Lower leg skin (tissue), 4 donors: ENCODE measurements around the gene PLIN4. TPM values are rescaled to one million over a fixed set of nuclear protein-coding genes. Genes with fewer than 3 reads are reported as not detected.

ENCODE experiments used
- DNase-seq, 2 donors: peaks; one replicate each; pipeline ENCODE4 v3.0.0-alpha.2; 2019; ENCODE audit warnings: low spot score in 2 of 2
- H3K4me3 ChIP-seq: fragments of 200-600 bp; sonication (generic); 2 replicates; pipeline ENCODE4 v1.5.1; 2017; ENCODE audit warnings: mild to moderate bottlenecking, low read depth; ENCODE audit not compliant: poor library complexity, severe bottlenecking
- CTCF ChIP-seq, 3 donors: fragments of 450-650 bp; IDR thresholded peaks; one replicate each; pipeline ENCODE4 v1.5.1; 2016; ENCODE audit warnings: antibody characterized with exemption in 3 of 3, mild to moderate bottlenecking in 3 of 3, moderate library complexity in 2 of 3
- POLR2A ChIP-seq, 2 donors: fragments of 450-650 bp; IDR thresholded peaks; one replicate each; pipeline ENCODE4 v1.6.1; 2016 to 2017; ENCODE audit warnings: antibody characterized with exemption in 2 of 2, mild to moderate bottlenecking in 1 of 2, moderate library complexity in 1 of 2
- WGBS, 2 donors: methylation state at CpG; one replicate each; pipeline ENCODE4 v1.1.5; 2018; 5-methylcytosine and 5-hydroxymethylcytosine counted together
- intact Hi-C: fragments of 100-400 bp; cut with DNase I; formaldehyde crosslinking; loops from one replicate; pipeline ENCODE4 v1.15.0; 2023; ENCODE audit warnings: low total_unique reads
- total RNA-seq, 4 donors: library from RNA; depleted of rRNA; stranded (reverse); fragments of >200 nt; gene quantifications; one replicate each; pipeline ENCODE4 v1.1.0, GENCODE V29; 2016

PLIN4 gene
- total RNA-seq, 4 donors from 2014 or later, result 10.6 to 55.1 (median 24.2) TPM

GRCh38 chr19:4504891-4505569 lies 13.3 kb downstream of the PLIN4 start:
- no peak for DNase-seq

DNA sequence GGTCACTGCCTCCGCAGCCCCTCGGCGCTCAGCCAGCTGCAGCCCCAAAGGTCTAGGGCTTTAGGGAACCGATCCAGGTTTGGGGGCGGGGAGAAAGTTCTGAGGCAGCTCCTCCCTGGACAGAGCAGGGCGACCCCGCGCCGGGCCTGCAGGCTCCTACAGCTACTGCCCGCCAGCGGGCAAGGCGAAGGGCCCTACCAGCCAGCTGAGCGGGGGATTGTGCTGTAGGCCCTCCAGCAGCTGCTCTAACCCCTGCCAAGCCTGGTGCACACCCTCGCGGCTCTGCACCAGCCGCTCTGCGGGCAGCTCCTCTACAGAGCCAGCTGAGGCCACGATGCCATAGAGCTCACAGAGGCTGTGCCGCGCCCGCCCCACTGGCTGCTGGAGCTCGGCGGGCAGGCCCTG lies 14.0 kb downstream of the PLIN4 start:
- intact Hi-C loops, result no loop called here
- TF ChIP-seq CTCF (IDR thresholded peaks at IDR 0.05) (no peak), POLR2A (IDR thresholded peaks at IDR 0.05) (no peak)
- no peak for DNase-seq
- no peak overlapping the region for H3K4me3 ChIP-seq
- WGBS, 2 donors, result 89 to 90% methylated on average over 3 to 10 of the region's 23 CpGs

More at GRCh38 chr19:4504891-4505569, 13.3 kb downstream of the PLIN4 start:
- no peak for TF ChIP-seq POLR2A (IDR thresholded peaks at IDR 0.05)
- TF ChIP-seq CTCF (IDR thresholded peaks at IDR 0.05), result no peak
- intact Hi-C loops, result no loop called here
- 83 to 84% methylated on average over 15 of the region's 15 CpGs for WGBS, 2 donors
- no peak overlapping the region for H3K4me3 ChIP-seq

DNA sequence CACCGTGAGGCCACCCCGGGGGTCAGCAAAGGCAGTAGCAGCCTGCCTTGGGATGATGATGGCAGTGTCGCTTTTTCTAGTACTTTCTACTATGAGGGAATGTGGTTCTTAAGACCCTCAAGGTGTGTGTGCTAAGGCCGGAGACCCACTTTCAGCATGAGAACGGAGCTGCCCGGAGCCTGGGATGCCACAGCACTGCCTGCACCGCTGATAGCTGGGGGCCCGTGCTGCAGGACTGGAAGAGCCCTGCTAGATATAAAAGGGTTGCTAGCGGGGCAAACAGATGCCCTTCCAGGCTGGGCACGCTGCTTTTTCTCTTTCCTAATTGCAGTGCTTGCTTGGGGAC lies 14.5 kb downstream of the PLIN4 start:
- no peak for TF ChIP-seq CTCF (IDR thresholded peaks at IDR 0.05)
- TF ChIP-seq POLR2A (IDR thresholded peaks at IDR 0.05), result no peak
- 91 to 96% methylated on average over 10 of the region's 10 CpGs for WGBS, 2 donors

DNA sequence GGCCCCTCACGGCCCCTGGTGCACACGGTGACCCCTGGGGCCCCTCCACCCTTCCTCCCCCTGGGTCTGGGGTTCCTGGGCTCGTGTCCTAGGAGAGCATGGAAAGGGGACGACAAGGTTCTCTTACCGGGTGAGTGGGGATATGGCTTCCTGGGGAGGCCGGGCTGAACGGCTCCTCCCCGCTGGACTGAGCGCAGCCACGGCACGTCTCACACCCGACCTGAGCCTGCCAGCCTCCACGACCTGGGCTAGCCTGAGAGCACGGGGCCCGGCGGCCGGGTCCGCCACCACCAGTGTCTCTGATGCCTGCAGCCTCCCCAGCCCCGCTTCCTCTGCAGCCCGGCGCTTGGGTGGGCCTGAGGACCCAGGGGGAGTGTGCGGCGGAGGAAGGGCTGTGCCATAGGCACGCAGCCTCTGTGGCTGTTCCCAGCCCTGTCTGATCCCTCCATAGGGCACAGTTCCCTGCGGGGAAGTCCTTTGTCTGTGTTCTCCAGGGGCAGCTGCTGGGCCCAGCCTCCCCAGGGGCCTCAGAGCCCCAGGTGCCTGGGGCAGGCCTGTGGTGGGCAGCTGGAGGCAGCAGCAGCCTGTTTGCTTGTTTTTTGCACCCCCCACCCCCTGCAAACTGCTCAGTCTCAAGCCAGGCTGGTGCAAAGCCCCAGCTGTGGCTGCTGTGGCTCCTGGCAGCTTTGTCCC lies 15.0 kb downstream of the PLIN4 start:
- intact Hi-C loops, result no loop called here
- TF ChIP-seq CTCF (IDR thresholded peaks at IDR 0.05) (no peak), POLR2A (IDR thresholded peaks at IDR 0.05) (no peak)
- 86 to 88% methylated on average over 21 to 24 of the region's 25 CpGs for WGBS, 2 donors
- no peak for DNase-seq
- H3K4me3 ChIP-seq, result no peak overlapping the region

More for the DNA sequence above, 14.5 kb downstream of the PLIN4 start:
- intact Hi-C loops, result no loop called here
- H3K4me3 ChIP-seq, result no peak overlapping the region
- DNase-seq, result no peak

GRCh38 chr19:4502282-4503131 lies 15.8 kb downstream of the PLIN4 start:
- TF ChIP-seq CTCF (IDR thresholded peaks at IDR 0.05) (no peak), POLR2A (IDR thresholded peaks at IDR 0.05) (no peak)
- DNase-seq, result no peak
- no peak overlapping the region for H3K4me3 ChIP-seq
- 85 to 86% methylated on average over 35 to 37 of the region's 37 CpGs for WGBS, 2 donors
- intact Hi-C loops, result no loop called here
